ENCODE results near the gene PDSS2. TPM values are rescaled to one million over a fixed set of nuclear protein-coding genes. Genes with fewer than 3 reads are reported as not detected.

The PDSS2 gene
- total RNA-seq, 1 donor from 2014 or later: 15.2 TPM

DNA sequence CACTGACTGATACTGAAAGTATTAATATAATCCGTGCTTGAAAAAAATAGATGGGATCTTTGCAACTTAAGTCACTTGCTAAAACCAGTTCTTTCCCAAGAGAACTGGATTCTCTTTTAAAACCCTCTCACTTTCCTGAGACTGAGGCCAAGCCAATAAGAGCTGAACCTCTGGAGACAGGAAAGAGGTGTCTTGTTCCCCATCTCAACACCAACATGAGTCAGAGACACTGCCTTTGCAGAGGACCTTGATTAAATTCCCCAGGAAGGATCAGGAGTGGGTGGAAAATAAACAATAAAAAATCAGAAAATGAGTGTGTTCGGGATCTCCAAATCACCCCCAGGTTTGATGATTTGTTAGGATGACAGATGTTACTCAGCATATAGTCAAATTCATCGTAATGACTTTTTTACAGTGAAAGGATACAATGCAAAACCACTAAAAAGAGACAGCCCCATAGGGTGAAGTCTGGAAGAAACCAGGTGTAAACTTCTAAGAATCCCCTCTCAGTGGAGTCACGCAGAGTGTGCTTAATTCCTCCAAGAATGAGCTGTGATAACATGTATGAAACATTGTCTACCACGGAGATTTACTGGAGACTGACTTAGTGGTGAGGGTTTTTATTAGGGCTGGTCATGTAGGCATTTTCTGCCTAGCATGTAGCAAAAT is 221.2 kb downstream of the PDSS2 start:
- TF ChIP-seq, protein P1, sequence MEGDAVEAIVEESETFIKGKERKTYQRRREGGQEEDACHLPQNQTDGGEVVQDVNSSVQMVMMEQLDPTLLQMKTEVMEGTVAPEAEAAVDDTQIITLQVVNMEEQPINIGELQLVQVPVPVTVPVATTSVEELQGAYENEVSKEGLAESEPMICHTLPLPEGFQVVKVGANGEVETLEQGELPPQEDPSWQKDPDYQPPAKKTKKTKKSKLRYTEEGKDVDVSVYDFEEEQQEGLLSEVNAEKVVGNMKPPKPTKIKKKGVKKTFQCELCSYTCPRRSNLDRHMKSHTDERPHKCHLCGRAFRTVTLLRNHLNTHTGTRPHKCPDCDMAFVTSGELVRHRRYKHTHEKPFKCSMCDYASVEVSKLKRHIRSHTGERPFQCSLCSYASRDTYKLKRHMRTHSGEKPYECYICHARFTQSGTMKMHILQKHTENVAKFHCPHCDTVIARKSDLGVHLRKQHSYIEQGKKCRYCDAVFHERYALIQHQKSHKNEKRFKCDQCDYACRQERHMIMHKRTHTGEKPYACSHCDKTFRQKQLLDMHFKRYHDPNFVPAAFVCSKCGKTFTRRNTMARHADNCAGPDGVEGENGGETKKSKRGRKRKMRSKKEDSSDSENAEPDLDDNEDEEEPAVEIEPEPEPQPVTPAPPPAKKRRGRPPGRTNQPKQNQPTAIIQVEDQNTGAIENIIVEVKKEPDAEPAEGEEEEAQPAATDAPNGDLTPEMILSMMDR (conservative IDR thresholded peaks at IDR 0.05): no peak
- H3K27me3 Mint-ChIP-seq: no peaks in the 10 kb centered on the region
- H3K4me3 Mint-ChIP-seq: no peak overlapping the region
- DNase-seq (ENCODE audit: extremely low spot score, unreplicated experiment): no peak
- H3K27ac Mint-ChIP-seq: no peak overlapping the region
- H3K4me1 Mint-ChIP-seq (ENCODE audit: unreplicated experiment): no peaks in the 10 kb centered on the region
- peaks cover 27% of the 10 kb centered on the region for H3K36me3 Mint-ChIP-seq
- H3K9me3 Mint-ChIP-seq: peaks cover 11% of the 10 kb centered on the region

DNA sequence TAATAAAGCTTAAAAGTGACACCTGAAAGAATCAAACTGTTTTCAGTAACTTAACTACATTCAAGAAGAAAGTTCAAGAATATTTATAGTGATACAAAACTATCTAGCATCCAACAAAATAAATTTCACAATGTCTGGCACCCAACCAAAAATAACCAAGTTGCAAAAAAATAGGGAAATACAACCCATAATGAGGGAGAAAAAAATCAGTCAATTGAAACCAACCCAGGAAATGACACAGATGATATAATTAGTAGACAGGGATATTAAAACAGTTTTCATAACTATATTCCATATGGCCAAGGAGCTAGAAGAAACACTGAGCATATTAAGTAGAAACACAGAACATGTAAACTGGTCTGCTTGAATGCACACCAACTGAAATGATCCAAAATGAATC is 223.9 kb downstream of the PDSS2 start:
- H3K4me3 Mint-ChIP-seq: no peak overlapping the region
- TF ChIP-seq, protein P1 (conservative IDR thresholded peaks at IDR 0.05): no peak
- DNase-seq (ENCODE audit: extremely low spot score, unreplicated experiment): no peak
- H3K9me3 Mint-ChIP-seq: peaks cover 6% of the 10 kb centered on the region
- peaks cover 11% of the 10 kb centered on the region for H3K4me1 Mint-ChIP-seq (ENCODE audit: unreplicated experiment)
- no peak overlapping the region for H3K27ac Mint-ChIP-seq
- peaks cover 28% of the 10 kb centered on the region for H3K36me3 Mint-ChIP-seq
- no peaks in the 10 kb centered on the region for H3K27me3 Mint-ChIP-seq

DNA sequence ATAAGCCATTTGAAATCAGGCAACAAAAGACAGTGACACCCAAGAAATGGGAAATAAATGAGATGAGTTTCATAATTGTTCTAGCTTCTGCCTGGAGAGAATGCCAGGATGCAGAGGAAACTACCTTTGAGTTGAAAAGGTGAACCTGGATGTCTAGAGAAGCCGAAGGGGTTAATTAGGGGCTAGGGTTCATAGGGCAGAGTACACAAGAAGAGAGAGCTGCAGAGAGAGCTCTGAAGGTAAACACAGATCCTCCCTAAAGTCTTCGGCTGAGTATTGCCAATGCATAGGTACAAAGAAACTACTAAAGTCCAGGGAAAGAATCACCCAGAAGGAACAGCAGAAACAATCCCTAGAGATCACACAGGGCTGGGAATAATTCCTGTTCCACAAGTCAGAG is 224.4 kb downstream of the PDSS2 start:
- TF ChIP-seq, protein P1 (conservative IDR thresholded peaks at IDR 0.05): no peak
- H3K36me3 Mint-ChIP-seq: peaks cover 31% of the 10 kb centered on the region
- peaks cover 11% of the 10 kb centered on the region for H3K4me1 Mint-ChIP-seq (ENCODE audit: unreplicated experiment)
- no peak overlapping the region for H3K4me3 Mint-ChIP-seq
- no peak for DNase-seq (ENCODE audit: extremely low spot score, unreplicated experiment)
- peaks cover 6% of the 10 kb centered on the region for H3K9me3 Mint-ChIP-seq
- H3K27me3 Mint-ChIP-seq: no peaks in the 10 kb centered on the region
- H3K27ac Mint-ChIP-seq: no peak overlapping the region

DNA sequence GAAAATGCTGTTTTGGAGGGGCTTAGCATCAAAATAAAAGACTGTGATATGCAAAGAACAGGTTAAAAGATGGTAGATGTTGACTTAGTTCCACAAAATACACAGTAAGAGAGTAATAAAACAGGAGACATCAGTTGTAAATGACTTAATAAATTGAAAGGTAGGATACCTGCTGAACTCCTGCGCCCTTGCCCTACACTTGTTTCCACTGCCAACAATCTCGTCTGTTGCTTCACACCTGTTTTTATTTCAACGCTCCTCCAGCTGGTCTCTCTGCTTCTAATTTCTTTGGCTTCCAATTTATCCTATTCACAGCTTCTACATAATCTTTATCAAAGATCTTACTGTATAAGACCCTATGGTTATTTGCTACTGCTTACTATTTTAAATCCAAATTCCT is 228.1 kb downstream of the PDSS2 start:
- peaks cover 10% of the 10 kb centered on the region for H3K9me3 Mint-ChIP-seq
- peaks cover 11% of the 10 kb centered on the region for H3K4me1 Mint-ChIP-seq (ENCODE audit: unreplicated experiment)
- no peak overlapping the region for H3K4me3 Mint-ChIP-seq
- no peaks in the 10 kb centered on the region for H3K27me3 Mint-ChIP-seq
- no peak overlapping the region for H3K27ac Mint-ChIP-seq
- DNase-seq (ENCODE audit: extremely low spot score, unreplicated experiment): no peak
- H3K36me3 Mint-ChIP-seq: peaks cover 23% of the 10 kb centered on the region
- TF ChIP-seq, protein P1 (conservative IDR thresholded peaks at IDR 0.05): no peak

DNA sequence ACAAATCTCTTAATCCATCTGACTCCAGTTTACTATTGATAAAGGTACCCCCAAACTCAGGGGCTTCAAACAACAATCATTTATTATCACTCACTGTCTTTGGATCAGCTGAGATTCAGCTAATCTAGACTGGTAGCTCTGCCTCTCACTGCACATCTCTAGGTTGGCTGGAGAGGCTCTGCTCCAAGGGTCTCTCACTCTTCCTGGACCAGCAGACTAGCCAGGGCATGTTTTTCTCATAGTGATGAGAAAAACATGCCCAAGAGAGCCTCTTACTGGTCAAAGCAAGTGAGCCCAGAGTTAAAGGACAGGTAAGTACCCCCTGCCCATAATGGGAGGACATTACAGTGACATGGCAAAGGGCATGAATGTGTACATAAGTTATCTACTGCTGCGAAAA is 228.9 kb downstream of the PDSS2 start:
- H3K27ac Mint-ChIP-seq: no peak overlapping the region
- peaks cover 11% of the 10 kb centered on the region for H3K4me1 Mint-ChIP-seq (ENCODE audit: unreplicated experiment)
- H3K9me3 Mint-ChIP-seq: peaks cover 4% of the 10 kb centered on the region
- no peaks in the 10 kb centered on the region for H3K27me3 Mint-ChIP-seq
- H3K4me3 Mint-ChIP-seq: no peak overlapping the region
- H3K36me3 Mint-ChIP-seq: peaks cover 18% of the 10 kb centered on the region
- no peak for DNase-seq (ENCODE audit: extremely low spot score, unreplicated experiment)
- TF ChIP-seq, protein P1 (conservative IDR thresholded peaks at IDR 0.05): no peak
